GM12878 (cell line): ENCODE measurements around the gene RBM4.
A peak's percentile ranks its signal among the peaks of the same experiment; 100 is the strongest.

Experiments used
- EGR1 ChIP-seq, 2 experiments: IDR thresholded peaks; 1 replicate in 1 of 2; 2 replicates in 1 of 2; pipeline ENCODE4 v1.6.1; 2011 to 2012; ENCODE audit warnings: low read depth in 2 of 2, low read length in 2 of 2, borderline replicate concordance in 1 of 2, mild to moderate bottlenecking in 1 of 2, moderate library complexity in 1 of 2
- EP300 ChIP-seq, 2 experiments: fragments of 150-350 bp in 1 of 2; IDR thresholded peaks; 2 replicates each; pipeline ENCODE4 v1.6.1; 2011 to 2012; ENCODE audit warnings: low read depth in 2 of 2, low read length in 2 of 2, borderline replicate concordance in 1 of 2, improper control_type of control experiment in 1 of 2, inconsistent platforms in 1 of 2; ENCODE audit not compliant: control insufficient read depth in 1 of 2
- FOS ChIP-seq: IDR thresholded peaks from 3 replicates; pipeline ENCODE4 v1.6.1; 2011; ENCODE audit warnings: borderline replicate concordance; ENCODE audit not compliant: insufficient read length; ENCODE audit errors: extremely low read depth
- GABPA ChIP-seq: IDR thresholded peaks from 2 replicates; pipeline ENCODE4 v1.6.1; 2014; ENCODE audit warnings: antibody characterized with exemption, low read depth, mild to moderate bottlenecking, inconsistent platforms
- HDAC6 ChIP-seq: fragments of 200-600 bp; sonication (generic); IDR thresholded peaks from one replicate; pipeline ENCODE4 v1.8.0; 2017; ENCODE audit warnings: antibody characterized with exemption; ENCODE audit not compliant: unreplicated experiment
- MTA3 ChIP-seq: IDR thresholded peaks from 2 replicates; pipeline ENCODE4 v1.6.1; 2012; ENCODE audit warnings: low read length, inconsistent platforms, borderline replicate concordance
- POLR2A ChIP-seq: IDR thresholded peaks from 2 replicates; pipeline ENCODE4 v1.6.1; 2011; ENCODE audit warnings: low read depth, mild to moderate bottlenecking, low read length
- RAD21 ChIP-seq: IDR thresholded peaks from 2 replicates; pipeline ENCODE4 v1.6.1; 2011; ENCODE audit warnings: mild to moderate bottlenecking, low read depth, low read length, moderate library complexity; ENCODE audit not compliant: insufficient read depth
- SUPT20H ChIP-seq: IDR thresholded peaks from 2 replicates; pipeline ENCODE4 v1.6.1; 2011; ENCODE audit warnings: low read depth, mild to moderate bottlenecking, low read length, moderate library complexity, borderline replicate concordance; ENCODE audit not compliant: control insufficient read depth
- TF ChIP-seq, protein P1 (sequence below), 3 experiments: IDR thresholded peaks in 2 of 3; conservative IDR thresholded peaks in 1 of 3; 2 replicates each; pipeline ENCODE4 v1.5.1; 2011; ENCODE audit warnings: low read depth in 3 of 3, low read length in 3 of 3, mild to moderate bottlenecking in 3 of 3, control low read depth in 2 of 3, moderate library complexity in 2 of 3, inconsistent platforms in 1 of 3, mixed read lengths in 1 of 3; ENCODE audit not compliant: control insufficient read depth in 2 of 3, insufficient read depth in 1 of 3; ENCODE audit errors: extremely low read depth in 1 of 3
- TF ChIP-seq, protein P2 (sequence below): fragments of 150-350 bp; IDR thresholded peaks from 2 replicates; pipeline ENCODE4 v1.6.1; 2014; ENCODE audit warnings: mild to moderate bottlenecking, low read depth, low read length
- TF ChIP-seq, protein P3 (sequence below): fragments of 450-650 bp; IDR thresholded peaks from 2 replicates; pipeline ENCODE4 v1.6.1; 2017; ENCODE audit warnings: mild to moderate bottlenecking, low read depth, inconsistent platforms; ENCODE audit not compliant: poor library complexity, severe bottlenecking
- TF ChIP-seq, protein P4 (sequence below): IDR thresholded peaks from 2 replicates; pipeline ENCODE4 v1.6.1; 2012; ENCODE audit warnings: low read depth, low read length, improper control_type of control experiment
- TF ChIP-seq, protein P5 (sequence below): fragments of 450-650 bp; IDR thresholded peaks from 2 replicates; pipeline ENCODE4 v1.6.1; 2018; ENCODE audit warnings: borderline replicate concordance, mild to moderate bottlenecking; ENCODE audit not compliant: partially characterized antibody

DNA sequence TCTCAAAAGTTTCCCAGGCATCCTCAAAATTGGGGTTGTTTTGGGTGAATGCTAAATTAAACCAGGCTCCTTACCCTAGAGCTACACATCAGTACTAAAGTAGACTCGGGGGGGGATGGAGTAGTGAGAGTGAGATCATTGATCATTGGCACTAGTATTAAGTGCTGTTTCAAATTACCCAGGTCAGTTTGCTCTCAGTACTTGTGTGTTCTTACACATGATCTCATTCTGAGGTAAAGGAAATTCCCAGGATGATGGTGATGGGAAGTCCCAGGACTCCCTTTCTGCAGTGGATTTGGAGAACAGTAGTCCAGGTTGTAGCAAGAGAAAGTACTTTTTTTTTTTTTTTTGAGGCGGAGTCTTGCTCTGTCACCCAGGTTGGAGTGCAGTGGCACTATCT is 12.5 kb downstream of the RBM4 start:
- TF ChIP-seq, protein P1, sequence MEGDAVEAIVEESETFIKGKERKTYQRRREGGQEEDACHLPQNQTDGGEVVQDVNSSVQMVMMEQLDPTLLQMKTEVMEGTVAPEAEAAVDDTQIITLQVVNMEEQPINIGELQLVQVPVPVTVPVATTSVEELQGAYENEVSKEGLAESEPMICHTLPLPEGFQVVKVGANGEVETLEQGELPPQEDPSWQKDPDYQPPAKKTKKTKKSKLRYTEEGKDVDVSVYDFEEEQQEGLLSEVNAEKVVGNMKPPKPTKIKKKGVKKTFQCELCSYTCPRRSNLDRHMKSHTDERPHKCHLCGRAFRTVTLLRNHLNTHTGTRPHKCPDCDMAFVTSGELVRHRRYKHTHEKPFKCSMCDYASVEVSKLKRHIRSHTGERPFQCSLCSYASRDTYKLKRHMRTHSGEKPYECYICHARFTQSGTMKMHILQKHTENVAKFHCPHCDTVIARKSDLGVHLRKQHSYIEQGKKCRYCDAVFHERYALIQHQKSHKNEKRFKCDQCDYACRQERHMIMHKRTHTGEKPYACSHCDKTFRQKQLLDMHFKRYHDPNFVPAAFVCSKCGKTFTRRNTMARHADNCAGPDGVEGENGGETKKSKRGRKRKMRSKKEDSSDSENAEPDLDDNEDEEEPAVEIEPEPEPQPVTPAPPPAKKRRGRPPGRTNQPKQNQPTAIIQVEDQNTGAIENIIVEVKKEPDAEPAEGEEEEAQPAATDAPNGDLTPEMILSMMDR (IDR thresholded peaks at IDR 0.05 in 2 of 3, conservative IDR thresholded peaks at IDR 0.05 in 1 of 3; ENCODE audit: control insufficient read depth in 2 of 3, extremely low read depth in 1 of 3, insufficient read depth in 1 of 3, low read depth in 3 of 3, low read length in 3 of 3), result no peak
- TF ChIP-seq EP300 (IDR thresholded peaks at IDR 0.05; ENCODE audit: borderline replicate concordance in 1 of 2, control insufficient read depth in 1 of 2, low read depth in 2 of 2, low read length in 2 of 2) (no peak), GABPA (no peak), POLR2A (peak; percentile 20; the same call in 1 of the 2 replicates), SUPT20H (no peak), FOS (no peak), RAD21 (no peak), HDAC6 (no peak), MTA3 (no peak), EGR1 (IDR thresholded peaks at IDR 0.05; ENCODE audit: borderline replicate concordance in 1 of 2, low read depth in 2 of 2, low read length in 2 of 2) (no peak)
- TF ChIP-seq, protein P2, sequence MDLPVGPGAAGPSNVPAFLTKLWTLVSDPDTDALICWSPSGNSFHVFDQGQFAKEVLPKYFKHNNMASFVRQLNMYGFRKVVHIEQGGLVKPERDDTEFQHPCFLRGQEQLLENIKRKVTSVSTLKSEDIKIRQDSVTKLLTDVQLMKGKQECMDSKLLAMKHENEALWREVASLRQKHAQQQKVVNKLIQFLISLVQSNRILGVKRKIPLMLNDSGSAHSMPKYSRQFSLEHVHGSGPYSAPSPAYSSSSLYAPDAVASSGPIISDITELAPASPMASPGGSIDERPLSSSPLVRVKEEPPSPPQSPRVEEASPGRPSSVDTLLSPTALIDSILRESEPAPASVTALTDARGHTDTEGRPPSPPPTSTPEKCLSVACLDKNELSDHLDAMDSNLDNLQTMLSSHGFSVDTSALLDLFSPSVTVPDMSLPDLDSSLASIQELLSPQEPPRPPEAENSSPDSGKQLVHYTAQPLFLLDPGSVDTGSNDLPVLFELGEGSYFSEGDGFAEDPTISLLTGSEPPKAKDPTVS, result no peak
- TF ChIP-seq, protein P3, sequence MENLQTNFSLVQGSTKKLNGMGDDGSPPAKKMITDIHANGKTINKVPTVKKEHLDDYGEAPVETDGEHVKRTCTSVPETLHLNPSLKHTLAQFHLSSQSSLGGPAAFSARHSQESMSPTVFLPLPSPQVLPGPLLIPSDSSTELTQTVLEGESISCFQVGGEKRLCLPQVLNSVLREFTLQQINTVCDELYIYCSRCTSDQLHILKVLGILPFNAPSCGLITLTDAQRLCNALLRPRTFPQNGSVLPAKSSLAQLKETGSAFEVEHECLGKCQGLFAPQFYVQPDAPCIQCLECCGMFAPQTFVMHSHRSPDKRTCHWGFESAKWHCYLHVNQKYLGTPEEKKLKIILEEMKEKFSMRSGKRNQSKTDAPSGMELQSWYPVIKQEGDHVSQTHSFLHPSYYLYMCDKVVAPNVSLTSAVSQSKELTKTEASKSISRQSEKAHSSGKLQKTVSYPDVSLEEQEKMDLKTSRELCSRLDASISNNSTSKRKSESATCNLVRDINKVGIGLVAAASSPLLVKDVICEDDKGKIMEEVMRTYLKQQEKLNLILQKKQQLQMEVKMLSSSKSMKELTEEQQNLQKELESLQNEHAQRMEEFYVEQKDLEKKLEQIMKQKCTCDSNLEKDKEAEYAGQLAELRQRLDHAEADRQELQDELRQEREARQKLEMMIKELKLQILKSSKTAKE, result no peak
- TF ChIP-seq, protein P4, sequence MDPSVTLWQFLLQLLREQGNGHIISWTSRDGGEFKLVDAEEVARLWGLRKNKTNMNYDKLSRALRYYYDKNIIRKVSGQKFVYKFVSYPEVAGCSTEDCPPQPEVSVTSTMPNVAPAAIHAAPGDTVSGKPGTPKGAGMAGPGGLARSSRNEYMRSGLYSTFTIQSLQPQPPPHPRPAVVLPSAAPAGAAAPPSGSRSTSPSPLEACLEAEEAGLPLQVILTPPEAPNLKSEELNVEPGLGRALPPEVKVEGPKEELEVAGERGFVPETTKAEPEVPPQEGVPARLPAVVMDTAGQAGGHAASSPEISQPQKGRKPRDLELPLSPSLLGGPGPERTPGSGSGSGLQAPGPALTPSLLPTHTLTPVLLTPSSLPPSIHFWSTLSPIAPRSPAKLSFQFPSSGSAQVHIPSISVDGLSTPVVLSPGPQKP, result no peak
- TF ChIP-seq, protein P5, sequence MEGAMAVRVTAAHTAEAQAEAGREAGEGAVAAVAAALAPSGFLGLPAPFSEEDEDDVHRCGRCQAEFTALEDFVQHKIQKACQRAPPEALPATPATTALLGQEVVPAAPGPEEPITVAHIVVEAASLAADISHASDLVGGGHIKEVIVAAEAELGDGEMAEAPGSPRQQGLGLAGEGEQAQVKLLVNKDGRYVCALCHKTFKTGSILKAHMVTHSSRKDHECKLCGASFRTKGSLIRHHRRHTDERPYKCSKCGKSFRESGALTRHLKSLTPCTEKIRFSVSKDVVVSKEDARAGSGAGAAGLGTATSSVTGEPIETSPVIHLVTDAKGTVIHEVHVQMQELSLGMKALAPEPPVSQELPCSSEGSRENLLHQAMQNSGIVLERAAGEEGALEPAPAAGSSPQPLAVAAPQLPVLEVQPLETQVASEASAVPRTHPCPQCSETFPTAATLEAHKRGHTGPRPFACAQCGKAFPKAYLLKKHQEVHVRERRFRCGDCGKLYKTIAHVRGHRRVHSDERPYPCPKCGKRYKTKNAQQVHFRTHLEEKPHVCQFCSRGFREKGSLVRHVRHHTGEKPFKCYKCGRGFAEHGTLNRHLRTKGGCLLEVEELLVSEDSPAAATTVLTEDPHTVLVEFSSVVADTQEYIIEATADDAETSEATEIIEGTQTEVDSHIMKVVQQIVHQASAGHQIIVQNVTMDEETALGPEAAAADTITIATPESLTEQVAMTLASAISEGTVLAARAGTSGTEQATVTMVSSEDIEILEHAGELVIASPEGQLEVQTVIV, result no peak
